IMR-90 (cell line): Measurements from ENCODE around the gene STEAP1.
"Not testable (repeated sequence)": the region's sequence is repeated elsewhere in the genome, so short reads cannot be mapped to it uniquely, and the experiment has no call there.

ENCODE experiments used
- BHLHE40 ChIP-seq: fragments of 150-350 bp; IDR thresholded peaks from 2 replicates; pipeline ENCODE4 v1.6.1; 2016; ENCODE audit warnings: mild to moderate bottlenecking, low read depth, low read length
- CEBPB ChIP-seq: IDR thresholded peaks from 2 replicates; pipeline ENCODE4 v1.6.1; 2012; ENCODE audit warnings: low read depth, low read length, improper control_type of control experiment
- CHD1 ChIP-seq: IDR thresholded peaks from 2 replicates; pipeline ENCODE4 v1.6.1; 2012; ENCODE audit warnings: low read depth, low read length, improper control_type of control experiment
- CTCF ChIP-seq: conservative IDR thresholded peaks from 2 replicates; pipeline ENCODE4 v1.5.1; 2012; ENCODE audit warnings: mild to moderate bottlenecking, low read depth, low read length, improper control_type of control experiment
- ELK1 ChIP-seq: fragments of 150-350 bp; IDR thresholded peaks from 2 replicates; pipeline ENCODE4 v1.6.1; 2016; ENCODE audit warnings: low read depth, mild to moderate bottlenecking, low read length, moderate library complexity, borderline replicate concordance
- FOS ChIP-seq: fragments of 150-350 bp; IDR thresholded peaks from 2 replicates; pipeline ENCODE4 v1.6.1; 2016; ENCODE audit warnings: low read depth, low read length
- MAZ ChIP-seq: IDR thresholded peaks from 2 replicates; pipeline ENCODE4 v1.6.1; 2012; ENCODE audit warnings: low read depth, mild to moderate bottlenecking, low read length, improper control_type of control experiment, moderate library complexity, borderline replicate concordance
- MXI1 ChIP-seq: IDR thresholded peaks from 2 replicates; pipeline ENCODE4 v1.6.1; 2012; ENCODE audit warnings: low read depth, mild to moderate bottlenecking, low read length, moderate library complexity, borderline replicate concordance
- POLR2A ChIP-seq: IDR thresholded peaks from 2 replicates; pipeline ENCODE4 v1.6.1; 2012; ENCODE audit warnings: mild to moderate bottlenecking, low read depth, low read length
- RAD21 ChIP-seq: IDR thresholded peaks from 2 replicates; pipeline ENCODE4 v1.6.1; 2012; ENCODE audit warnings: low read length, improper control_type of control experiment
- RCOR1 ChIP-seq: IDR thresholded peaks from 2 replicates; pipeline ENCODE4 v1.6.1; 2012; ENCODE audit warnings: mild to moderate bottlenecking, low read length, improper control_type of control experiment; ENCODE audit not compliant: insufficient replicate concordance
- RFX5 ChIP-seq: IDR thresholded peaks from 2 replicates; pipeline ENCODE4 v1.8.0; 2012; ENCODE audit warnings: low read depth, mild to moderate bottlenecking, low read length, moderate library complexity
- SMC3 ChIP-seq: fragments of 150-350 bp; IDR thresholded peaks from 2 replicates; pipeline ENCODE4 v1.6.1; 2016; ENCODE audit warnings: low read depth, mild to moderate bottlenecking, antibody characterized with exemption, low read length, moderate library complexity
- USF2 ChIP-seq: fragments of 150-350 bp; IDR thresholded peaks from 2 replicates; pipeline ENCODE4 v1.6.1; 2017; ENCODE audit warnings: mild to moderate bottlenecking, antibody characterized with exemption, low read length, low read depth

GRCh38 chr7:90118551-90119177 lies 35.6 kb upstream of the STEAP1 start:
- TF ChIP-seq POLR2A, CTCF, CHD1, CEBPB, RFX5, FOS, MAZ, RCOR1, RAD21, SMC3, USF2, ELK1, MXI1, BHLHE40: not testable (repeated sequence)
